ENCODE data around the gene DACT1.

DACT1 gene

GRCh38 chr14:58665773-58666500, 28.2 kb downstream of the DACT1 start:
- no peak for DNase-seq

- DNase-seq = no peak
These were observed 29.0 kb downstream of the DACT1 start for GRCh38 chr14:58666737-58667136.

- DNase-seq = no peak
These were observed 30.1 kb downstream of the DACT1 start for GRCh38 chr14:58667900-58668299.

GRCh38 chr14:58668848-58669480, 31.2 kb downstream of the DACT1 start:
- no peak for DNase-seq

GRCh38 chr14:58669556-58670200, 31.9 kb downstream of the DACT1 start:
- DNase-seq = no peak

DNA sequence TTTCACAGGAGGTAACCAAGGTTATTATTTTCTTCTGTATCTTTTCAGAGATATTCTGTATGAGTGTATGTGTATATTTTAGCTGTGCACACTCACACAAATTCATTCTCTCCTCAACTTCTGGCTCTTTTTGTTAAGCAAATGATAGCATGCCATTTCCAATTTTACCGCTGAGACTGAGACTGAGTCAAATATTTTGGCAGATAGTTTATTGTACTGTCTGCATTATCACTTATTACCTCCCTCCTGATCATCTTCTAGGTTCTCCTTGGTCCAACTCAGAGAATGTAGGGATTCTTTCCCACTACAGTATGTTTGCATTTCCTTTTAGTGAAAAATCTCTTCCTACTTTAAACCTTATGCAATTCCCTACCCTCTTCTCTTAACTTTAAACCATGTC, 33.3 kb downstream of the DACT1 start:
- no peak for DNase-seq

DNA sequence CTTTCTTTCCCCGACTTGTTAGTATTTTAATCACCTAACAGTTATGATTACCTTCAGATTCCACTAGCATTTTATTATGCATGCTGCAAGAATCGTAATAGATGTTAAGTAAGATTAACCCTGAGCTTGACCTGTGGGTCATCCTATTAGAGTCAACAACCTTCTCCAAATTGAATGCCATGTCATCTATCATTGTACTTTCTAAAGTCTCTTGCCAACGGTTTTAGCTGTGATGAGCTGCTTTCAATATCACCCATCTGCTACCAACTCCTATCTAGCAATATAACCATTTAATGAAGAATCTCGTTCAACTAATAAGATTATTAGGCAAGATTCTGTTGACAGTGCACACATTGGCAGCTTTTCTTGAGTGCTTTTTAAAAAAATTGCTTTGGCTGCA, 33.7 kb downstream of the DACT1 start:
- no peak for DNase-seq

DNA sequence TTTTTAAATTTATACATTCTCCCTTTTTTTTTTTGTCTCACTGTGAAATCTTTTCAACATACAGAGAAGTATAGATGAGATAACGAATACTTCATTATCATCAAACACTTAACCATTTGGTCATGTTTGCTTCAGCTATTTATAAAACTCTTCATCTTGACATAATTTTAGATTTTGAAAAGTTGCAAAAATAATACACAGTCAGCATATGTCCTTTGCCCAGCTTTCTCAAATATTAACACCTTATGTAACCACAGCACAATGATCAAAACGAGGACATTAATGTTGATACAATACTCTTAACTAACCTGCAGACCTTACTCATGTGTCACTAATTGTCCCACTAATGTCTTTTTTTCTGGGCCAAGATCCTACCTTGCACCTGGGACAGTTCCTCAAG, 36.0 kb downstream of the DACT1 start:
- DNase-seq = no peak

- no peak for DNase-seq
These were observed 39.2 kb downstream of the DACT1 start for GRCh38 chr14:58677001-58677400.

DNA sequence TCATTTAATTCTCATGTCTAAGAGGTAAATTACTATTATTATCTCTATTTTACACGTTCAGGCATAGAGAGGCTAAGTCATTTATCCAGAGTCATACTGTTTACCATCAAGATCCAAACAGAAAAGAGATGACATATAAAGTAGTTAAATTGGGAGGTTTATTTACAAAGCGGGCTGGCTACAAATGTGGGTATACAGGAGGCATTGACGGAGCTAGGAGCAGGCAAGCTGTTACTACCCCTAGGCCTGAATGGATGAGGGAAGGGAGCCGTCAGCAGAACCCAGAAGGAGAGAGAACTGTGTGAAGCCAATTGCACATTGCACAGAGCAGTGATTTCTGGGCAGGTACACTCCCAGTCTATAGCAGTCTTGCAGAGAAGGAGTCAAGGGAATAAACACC, 39.8 kb downstream of the DACT1 start:
- no peak for DNase-seq

- DNase-seq = no peak
These were observed 40.2 kb downstream of the DACT1 start for GRCh38 chr14:58677996-58678395.

GRCh38 chr14:58680698-58681097, 42.9 kb downstream of the DACT1 start:
- no peak for DNase-seq

DNA sequence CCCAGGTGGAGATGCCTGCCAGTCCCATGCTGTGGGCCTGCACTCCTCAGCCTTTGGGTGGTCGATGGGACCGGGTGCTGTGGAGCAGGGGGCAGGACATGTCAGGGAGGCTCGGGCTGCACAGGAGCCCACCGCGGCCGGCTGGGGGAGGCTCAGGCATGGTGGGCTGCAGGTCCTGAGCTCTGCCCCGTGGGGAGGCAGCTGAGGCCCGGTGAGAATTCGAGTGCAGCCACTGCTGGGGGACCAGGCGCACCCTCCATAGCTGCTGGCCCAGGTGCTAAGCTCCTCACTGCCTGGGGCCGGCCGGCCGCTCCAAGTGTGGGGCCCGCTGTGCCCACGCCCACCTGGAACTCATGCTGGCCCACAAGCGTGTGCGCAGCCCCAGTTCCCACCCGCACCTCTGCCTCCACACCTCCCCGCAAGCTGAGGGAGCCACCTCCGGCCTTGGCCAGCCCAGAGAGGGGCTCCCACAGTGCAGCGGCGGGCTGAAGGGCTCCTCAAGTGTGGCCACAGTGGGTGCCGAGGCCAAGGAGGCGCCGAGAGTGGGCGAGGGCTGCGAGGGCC, 49.6 kb downstream of the DACT1 start:
- no peak for DNase-seq

DNA sequence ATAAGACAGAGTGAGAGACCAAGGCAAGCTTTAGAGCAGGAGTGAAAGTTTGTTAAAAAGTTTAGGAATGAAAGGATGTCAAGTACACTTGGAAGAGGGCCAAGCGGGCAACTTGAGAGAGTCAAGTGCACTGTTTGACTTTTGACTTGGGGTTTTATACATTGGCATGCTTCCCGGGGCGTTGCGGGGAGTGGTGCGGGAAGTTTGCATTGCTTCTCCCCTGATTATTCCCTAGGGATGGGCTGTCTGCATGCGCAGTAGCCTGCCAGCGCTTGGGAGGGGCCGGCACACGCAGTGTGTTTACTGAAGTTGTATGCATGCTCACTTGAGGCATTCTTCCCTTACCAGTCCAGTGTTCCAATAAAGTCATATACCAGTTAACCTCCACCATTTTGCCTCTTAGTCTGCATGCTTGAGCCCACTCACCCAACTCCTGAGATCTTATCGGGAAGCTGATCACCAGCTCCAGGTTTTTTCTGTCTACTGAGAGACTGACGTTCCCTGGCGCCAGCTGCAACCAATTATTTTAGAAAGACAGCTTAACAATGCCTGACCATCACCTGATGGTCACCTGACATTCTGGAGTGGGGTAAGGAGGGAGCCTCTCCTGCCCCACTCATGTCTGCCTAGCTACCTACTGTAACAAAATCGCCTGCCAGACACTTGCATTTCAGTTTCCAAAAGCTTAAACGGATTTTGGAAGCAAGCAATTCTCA, 53.2 kb downstream of the DACT1 start:
- DNase-seq = no peak

- no peak for DNase-seq
These were observed 55.3 kb downstream of the DACT1 start for GRCh38 chr14:58693048-58693447.

GRCh38 chr14:58695514-58695913, 57.8 kb downstream of the DACT1 start:
- DNase-seq = no peak

DNA sequence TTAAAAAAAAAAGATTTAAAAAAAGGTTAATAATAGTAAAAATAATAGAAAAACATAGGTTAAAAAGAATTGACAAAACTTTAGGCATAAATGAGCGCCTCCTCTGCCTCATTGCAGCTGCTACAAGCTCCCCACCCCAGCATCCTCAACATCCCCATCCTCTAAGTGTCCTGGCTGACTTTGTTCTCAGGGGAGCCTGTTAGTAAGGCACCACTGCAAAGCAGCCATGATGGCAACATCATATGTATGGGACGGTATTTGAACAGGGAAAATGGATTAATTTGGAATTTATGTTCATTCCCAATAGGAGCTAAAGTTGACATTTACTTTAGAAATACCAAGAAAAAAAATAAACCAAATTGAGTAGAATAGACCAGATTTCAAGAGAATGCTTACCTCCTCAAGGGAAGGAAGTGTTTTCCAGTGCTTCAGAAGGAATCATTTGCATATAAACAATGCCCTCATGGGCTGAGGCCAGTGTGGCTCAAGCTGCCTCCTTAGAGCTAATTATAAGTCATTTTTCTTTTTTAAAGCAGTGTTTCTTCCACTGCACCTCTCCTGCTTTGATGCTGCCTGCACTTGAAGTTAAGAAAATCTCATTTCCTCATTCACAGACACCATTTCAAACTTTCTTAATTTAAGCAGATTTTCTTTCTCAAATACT, 59.6 kb downstream of the DACT1 start:
- no peak for DNase-seq

Measured in hypothalamus (tissue), 51 donors.